ENCODE data around the gene FAM177A1.

- TF ChIP-seq, protein P1, sequence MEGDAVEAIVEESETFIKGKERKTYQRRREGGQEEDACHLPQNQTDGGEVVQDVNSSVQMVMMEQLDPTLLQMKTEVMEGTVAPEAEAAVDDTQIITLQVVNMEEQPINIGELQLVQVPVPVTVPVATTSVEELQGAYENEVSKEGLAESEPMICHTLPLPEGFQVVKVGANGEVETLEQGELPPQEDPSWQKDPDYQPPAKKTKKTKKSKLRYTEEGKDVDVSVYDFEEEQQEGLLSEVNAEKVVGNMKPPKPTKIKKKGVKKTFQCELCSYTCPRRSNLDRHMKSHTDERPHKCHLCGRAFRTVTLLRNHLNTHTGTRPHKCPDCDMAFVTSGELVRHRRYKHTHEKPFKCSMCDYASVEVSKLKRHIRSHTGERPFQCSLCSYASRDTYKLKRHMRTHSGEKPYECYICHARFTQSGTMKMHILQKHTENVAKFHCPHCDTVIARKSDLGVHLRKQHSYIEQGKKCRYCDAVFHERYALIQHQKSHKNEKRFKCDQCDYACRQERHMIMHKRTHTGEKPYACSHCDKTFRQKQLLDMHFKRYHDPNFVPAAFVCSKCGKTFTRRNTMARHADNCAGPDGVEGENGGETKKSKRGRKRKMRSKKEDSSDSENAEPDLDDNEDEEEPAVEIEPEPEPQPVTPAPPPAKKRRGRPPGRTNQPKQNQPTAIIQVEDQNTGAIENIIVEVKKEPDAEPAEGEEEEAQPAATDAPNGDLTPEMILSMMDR (conservative IDR thresholded peaks at IDR 0.05) = no peak
- TF ChIP-seq EZH2 (IDR thresholded peaks at IDR 0.05; ENCODE audit: low read depth) = no peak
These were observed 70.2 kb downstream of the FAM177A1 start for GRCh38 chr14:35116242-35116641.

Data from PC-9 (cell line).